ENCODE measurements around the gene CHAF1A.

The CHAF1A gene

DNA sequence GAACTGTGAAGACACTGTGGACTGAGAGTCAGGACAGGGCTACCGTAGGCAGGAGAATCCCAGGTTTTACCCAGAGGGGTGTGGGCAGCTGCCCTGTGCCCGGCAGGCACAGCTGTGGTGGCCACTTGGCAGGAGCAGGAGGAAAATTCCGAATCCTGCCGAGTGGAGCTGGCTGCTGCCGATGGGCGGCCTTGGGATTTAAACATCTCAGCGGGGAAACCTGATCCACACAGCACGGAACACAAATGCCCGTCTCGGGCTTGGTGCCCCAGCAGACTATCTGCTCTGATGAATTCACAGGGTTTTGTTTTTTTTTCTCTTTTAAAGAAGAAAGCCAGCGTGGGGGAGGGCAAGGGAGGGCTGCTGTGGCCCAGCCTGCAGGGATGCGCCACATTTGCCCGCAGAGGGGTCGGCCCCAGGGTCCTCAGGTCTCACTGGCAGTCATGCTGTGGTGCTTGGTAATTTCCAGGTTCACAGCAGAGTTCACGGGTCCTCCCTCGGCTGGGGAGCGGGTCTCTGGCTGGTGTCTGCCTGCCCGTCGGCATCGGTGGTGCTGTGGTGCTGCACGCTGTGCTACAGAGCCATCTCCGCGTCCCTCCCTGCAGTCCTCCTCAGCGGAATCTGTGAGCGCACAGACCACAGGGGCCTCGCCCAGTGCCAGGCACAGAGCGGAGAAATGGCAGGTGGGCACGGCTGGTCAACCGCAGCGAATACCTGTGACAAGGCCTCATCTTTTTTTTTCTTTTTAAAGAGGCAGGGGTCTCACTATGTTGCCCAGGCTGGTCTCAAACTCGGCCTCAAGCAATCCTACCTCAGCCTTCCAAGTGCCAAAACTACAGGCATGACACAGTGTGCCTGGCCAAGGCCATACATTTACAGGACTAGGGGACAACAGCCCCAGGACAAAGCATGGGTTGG is 30.9 kb upstream of the CHAF1A start:
- Mint-ChIP-seq H3K27ac (peak overlapping the region; percentile 75), H3K27me3 (ENCODE audit: low read depth) (no peaks in the 10 kb centered on the region), H3K4me1 (ENCODE audit: low read depth) (peaks cover 44% of the 10 kb centered on the region), H3K36me3 (ENCODE audit: low read depth) (peaks cover 17% of the 10 kb centered on the region), H3K9me3 (no peaks in the 10 kb centered on the region), H3K4me3 (peak overlapping the region; percentile 85)
- no peak for DNase-seq (ENCODE audit: low spot score)

DNA sequence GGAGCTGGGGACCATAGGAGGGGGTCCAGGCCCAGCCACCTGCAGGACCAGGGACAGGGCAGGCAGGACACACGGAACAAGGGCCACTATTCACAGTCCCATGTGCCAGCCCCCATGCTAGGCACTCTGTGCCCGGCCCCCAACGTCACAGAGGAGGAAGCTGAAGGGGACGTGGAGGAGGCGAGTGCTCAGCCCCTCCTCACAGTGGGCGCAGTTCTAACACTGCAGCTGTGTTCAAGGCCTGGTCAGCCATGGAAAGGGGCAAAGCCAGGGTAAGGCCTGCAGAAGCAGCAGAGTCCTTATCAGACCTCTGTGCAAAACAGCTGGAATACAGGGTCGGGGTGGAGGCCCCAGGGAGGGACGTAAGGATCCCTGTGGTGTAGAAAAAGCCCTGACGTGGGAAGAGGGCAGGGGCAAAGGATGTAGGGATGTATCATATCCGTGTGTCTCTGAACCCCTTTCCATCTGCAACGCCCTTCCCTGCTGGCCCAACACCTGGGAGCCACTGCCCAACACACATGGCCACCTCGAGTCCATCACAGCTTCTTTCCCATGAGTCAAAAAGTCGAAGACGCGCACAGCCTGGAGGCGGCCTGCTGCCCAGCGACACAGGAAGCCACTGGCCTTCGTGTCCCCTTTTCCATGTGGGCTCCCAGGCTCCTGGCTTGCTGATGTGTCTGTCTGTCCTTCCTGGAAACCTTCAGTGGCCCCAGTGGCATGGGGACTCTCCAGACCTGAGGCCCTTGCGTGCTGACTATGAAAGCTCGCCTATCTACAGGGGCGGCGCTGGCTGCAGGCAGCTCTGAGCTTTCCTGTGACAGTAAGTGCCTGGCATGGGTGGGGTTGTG is 30.1 kb upstream of the CHAF1A start:
- DNase-seq (ENCODE audit: low spot score) = no peak
- H3K4me3 Mint-ChIP-seq = no peak overlapping the region
- no peaks in the 10 kb centered on the region for H3K27me3 Mint-ChIP-seq (ENCODE audit: low read depth)
- peaks cover 13% of the 10 kb centered on the region for H3K36me3 Mint-ChIP-seq (ENCODE audit: low read depth)
- peaks cover 49% of the 10 kb centered on the region for H3K4me1 Mint-ChIP-seq (ENCODE audit: low read depth)
- H3K9me3 Mint-ChIP-seq = no peaks in the 10 kb centered on the region
- H3K27ac Mint-ChIP-seq = peak overlapping the region; percentile 49

- Mint-ChIP-seq H3K27me3 (ENCODE audit: low read depth) (no peaks in the 10 kb centered on the region), H3K27ac (peak overlapping the region; percentile 26), H3K4me1 (ENCODE audit: low read depth) (peaks cover 44% of the 10 kb centered on the region), H3K4me3 (no peak overlapping the region), H3K36me3 (ENCODE audit: low read depth) (peaks cover 9% of the 10 kb centered on the region), H3K9me3 (no peaks in the 10 kb centered on the region)
- DNase-seq (ENCODE audit: low spot score) = no peak
These were observed 29.4 kb upstream of the CHAF1A start for GRCh38 chr19:4373013-4373367.

DNA sequence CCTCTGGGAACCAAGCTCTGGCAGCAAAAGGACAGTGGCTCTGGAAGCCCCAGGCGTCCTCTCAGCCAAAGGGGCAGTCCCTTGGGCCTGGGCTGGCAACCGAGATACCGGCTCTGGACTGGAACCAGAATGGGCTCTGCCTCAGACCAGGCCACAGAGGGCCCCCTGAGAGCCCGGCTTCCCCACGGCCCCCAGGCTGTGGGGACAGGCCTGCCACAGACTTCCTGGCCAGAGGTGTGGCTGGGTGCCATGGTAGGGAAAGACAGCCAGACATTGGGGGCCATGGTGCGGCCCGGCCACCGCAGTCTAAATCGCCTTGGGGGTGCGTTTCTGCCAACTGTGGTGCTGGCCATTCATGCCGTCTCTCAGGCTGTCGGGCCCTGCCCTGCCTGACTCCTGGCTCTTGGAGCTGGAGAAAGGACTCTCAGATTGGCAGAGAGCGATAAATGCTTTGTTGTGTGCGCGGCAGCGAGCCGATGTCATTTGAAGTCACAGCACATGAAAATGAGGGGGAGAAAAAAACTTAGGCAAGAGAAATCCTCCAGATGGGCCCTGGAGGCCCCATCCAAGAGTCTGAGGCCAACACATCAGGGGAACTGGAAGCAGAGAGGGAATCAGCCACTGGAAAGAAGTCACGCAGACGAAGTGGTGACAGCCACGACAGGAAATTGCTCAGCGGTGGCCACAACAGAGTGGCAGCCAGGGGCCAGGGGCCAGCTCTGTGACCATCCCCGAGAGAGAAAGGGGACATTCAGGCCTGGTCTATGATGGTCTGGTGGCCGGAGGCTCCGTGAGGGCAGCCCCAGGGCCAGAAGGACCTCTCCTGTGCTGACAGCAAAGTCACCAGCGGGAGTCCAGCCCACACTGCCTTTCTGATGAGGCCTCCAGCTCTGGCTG is 28.6 kb upstream of the CHAF1A start:
- peaks cover 9% of the 10 kb centered on the region for H3K36me3 Mint-ChIP-seq (ENCODE audit: low read depth)
- peak overlapping the region; percentile 3 for H3K27ac Mint-ChIP-seq
- H3K9me3 Mint-ChIP-seq = no peaks in the 10 kb centered on the region
- H3K27me3 Mint-ChIP-seq (ENCODE audit: low read depth) = no peaks in the 10 kb centered on the region
- H3K4me1 Mint-ChIP-seq (ENCODE audit: low read depth) = peaks cover 38% of the 10 kb centered on the region
- DNase-seq (ENCODE audit: low spot score) = no peak
- no peak overlapping the region for H3K4me3 Mint-ChIP-seq

GRCh38 chr19:4374498-4375163 is 27.8 kb upstream of the CHAF1A start:
- Mint-ChIP-seq H3K27me3 (ENCODE audit: low read depth) (no peaks in the 10 kb centered on the region), H3K36me3 (ENCODE audit: low read depth) (peaks cover 14% of the 10 kb centered on the region), H3K9me3 (no peaks in the 10 kb centered on the region), H3K27ac (no peak overlapping the region), H3K4me3 (no peak overlapping the region), H3K4me1 (ENCODE audit: low read depth) (peaks cover 40% of the 10 kb centered on the region)
- no peak for DNase-seq (ENCODE audit: low spot score)

- Mint-ChIP-seq H3K27ac (peak overlapping the region; percentile 72), H3K4me3 (peak overlapping the region; percentile 18), H3K36me3 (ENCODE audit: low read depth) (peaks cover 15% of the 10 kb centered on the region), H3K4me1 (ENCODE audit: low read depth) (peaks cover 45% of the 10 kb centered on the region), H3K27me3 (ENCODE audit: low read depth) (no peaks in the 10 kb centered on the region), H3K9me3 (no peaks in the 10 kb centered on the region)
- no peak for DNase-seq (ENCODE audit: low spot score)
These were observed 27.0 kb upstream of the CHAF1A start for GRCh38 chr19:4375164-4376027.

DNA sequence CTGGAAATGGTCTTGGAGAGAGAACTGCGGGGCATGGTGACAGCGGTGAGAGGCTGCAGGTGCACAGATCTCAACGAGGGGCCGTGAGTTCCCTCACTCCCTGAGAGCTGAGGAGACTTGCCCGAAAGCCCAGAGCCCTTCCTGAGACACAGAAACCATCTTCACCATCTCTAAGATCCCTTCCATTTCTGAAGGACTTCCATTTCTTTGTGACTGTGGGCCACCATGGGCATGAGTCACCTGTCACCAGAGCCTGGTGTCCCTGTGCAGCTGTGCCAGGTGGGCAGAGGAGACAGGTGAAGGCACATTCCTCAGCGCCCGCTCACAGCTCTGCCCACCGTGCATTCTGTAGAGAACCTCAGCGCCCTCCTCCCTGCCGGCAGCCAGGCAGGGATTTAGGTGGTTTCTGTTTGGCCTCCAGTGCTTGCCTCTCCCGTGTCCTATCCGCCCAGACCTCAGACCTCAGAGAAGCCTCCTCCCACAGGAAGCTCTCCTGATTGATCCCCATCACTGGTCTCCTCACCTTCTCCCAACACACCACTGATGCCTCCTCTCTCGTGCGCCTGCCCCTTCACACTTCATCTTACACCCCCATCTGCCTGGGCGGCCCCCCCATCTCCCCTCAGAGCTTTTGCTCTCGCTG is 26.3 kb upstream of the CHAF1A start:
- H3K4me3 Mint-ChIP-seq = peak overlapping the region; percentile 18
- no peaks in the 10 kb centered on the region for H3K27me3 Mint-ChIP-seq (ENCODE audit: low read depth)
- H3K9me3 Mint-ChIP-seq = no peaks in the 10 kb centered on the region
- H3K27ac Mint-ChIP-seq = peak overlapping the region; percentile 72
- H3K36me3 Mint-ChIP-seq (ENCODE audit: low read depth) = peaks cover 15% of the 10 kb centered on the region
- H3K4me1 Mint-ChIP-seq (ENCODE audit: low read depth) = peaks cover 48% of the 10 kb centered on the region
- DNase-seq (ENCODE audit: low spot score) = no peak

- Mint-ChIP-seq H3K36me3 (ENCODE audit: low read depth) (peaks cover 15% of the 10 kb centered on the region), H3K27me3 (ENCODE audit: low read depth) (no peaks in the 10 kb centered on the region), H3K4me1 (ENCODE audit: low read depth) (peaks cover 47% of the 10 kb centered on the region), H3K9me3 (no peaks in the 10 kb centered on the region), H3K27ac (peak overlapping the region; percentile 72), H3K4me3 (peak overlapping the region; percentile 18)
- no peak for DNase-seq (ENCODE audit: low spot score)
These were observed 25.8 kb upstream of the CHAF1A start for GRCh38 chr19:4376671-4376990.

- Mint-ChIP-seq H3K27ac (no peak overlapping the region), H3K4me3 (no peak overlapping the region), H3K27me3 (ENCODE audit: low read depth) (no peaks in the 10 kb centered on the region), H3K36me3 (ENCODE audit: low read depth) (peaks cover 15% of the 10 kb centered on the region), H3K4me1 (ENCODE audit: low read depth) (peaks cover 49% of the 10 kb centered on the region), H3K9me3 (no peaks in the 10 kb centered on the region)
- DNase-seq (ENCODE audit: low spot score) = no peak
These were observed 25.3 kb upstream of the CHAF1A start for GRCh38 chr19:4376991-4377781.

GRCh38 chr19:4378886-4379285 is 23.6 kb upstream of the CHAF1A start:
- no peak for DNase-seq (ENCODE audit: low spot score)
- Mint-ChIP-seq H3K9me3 (no peaks in the 10 kb centered on the region), H3K27me3 (ENCODE audit: low read depth) (no peaks in the 10 kb centered on the region), H3K4me1 (ENCODE audit: low read depth) (peaks cover 50% of the 10 kb centered on the region), H3K4me3 (peak overlapping the region; percentile 84), H3K36me3 (ENCODE audit: low read depth) (peaks cover 13% of the 10 kb centered on the region), H3K27ac (peak overlapping the region; percentile 91)

DNA sequence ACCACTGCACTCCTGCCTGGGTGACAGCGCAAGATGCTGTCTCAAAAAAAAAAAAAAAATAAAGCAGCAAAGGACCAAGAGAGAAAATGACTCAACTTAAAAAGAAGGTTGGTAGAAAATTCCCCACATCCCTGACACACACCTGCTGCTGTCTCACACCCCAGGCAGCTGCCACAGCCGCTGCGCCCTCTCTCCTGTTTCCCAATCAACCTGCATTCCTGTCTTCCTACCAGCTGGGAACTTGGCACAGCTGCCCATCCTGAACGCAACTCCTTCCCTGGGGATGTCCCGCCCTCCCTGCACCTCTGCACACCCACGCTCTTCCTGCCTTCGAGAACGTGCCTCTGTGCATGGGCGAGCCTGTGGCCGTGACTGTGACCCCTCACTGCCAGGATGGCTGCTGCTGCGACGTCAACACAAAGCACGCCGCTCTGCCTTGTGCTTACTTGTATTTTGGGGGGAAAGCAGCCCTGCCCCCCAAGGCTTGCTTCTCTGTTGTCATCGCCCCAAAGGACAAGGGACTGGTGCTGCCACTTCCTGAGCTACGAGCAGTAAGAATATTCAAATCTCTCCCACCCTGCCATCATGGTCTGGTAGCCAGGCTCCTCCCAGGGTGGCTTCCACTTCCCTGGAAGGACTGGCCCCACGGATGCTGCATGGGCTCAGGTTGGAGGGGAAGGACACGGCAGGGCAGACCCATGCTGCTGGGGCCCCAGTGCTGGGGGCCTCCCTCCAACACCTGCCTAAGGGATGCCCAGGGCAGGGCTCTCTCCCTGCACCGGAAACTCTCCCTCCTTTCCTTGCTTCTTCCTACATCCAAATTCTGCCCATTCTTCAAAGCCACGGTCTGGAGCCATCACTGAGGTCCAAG is 22.8 kb upstream of the CHAF1A start:
- peak; percentile 40 for DNase-seq (ENCODE audit: low spot score)
- peak overlapping the region; percentile 84 for H3K4me3 Mint-ChIP-seq
- H3K27me3 Mint-ChIP-seq (ENCODE audit: low read depth) = no peaks in the 10 kb centered on the region
- H3K27ac Mint-ChIP-seq = peak overlapping the region; percentile 91
- H3K9me3 Mint-ChIP-seq = no peaks in the 10 kb centered on the region
- peaks cover 48% of the 10 kb centered on the region for H3K4me1 Mint-ChIP-seq (ENCODE audit: low read depth)
- peaks cover 12% of the 10 kb centered on the region for H3K36me3 Mint-ChIP-seq (ENCODE audit: low read depth)

Measured in T-helper 2 cell treated with Interferon-gamma antibody and Interleukin-4, amounts not matched to agents 5 μg/mL and 100 μg/mL, for 36 hours (primary cell).